ENCODE data around the gene ARFGEF2. TPM values are rescaled to one million over a fixed set of nuclear protein-coding genes. Genes with fewer than 3 reads are reported as not detected.
A peak's percentile ranks its signal among the peaks of the same experiment; 100 is the strongest.

Gene ARFGEF2
- polyA plus RNA-seq, 1 experiment = 15.5 TPM

DNA sequence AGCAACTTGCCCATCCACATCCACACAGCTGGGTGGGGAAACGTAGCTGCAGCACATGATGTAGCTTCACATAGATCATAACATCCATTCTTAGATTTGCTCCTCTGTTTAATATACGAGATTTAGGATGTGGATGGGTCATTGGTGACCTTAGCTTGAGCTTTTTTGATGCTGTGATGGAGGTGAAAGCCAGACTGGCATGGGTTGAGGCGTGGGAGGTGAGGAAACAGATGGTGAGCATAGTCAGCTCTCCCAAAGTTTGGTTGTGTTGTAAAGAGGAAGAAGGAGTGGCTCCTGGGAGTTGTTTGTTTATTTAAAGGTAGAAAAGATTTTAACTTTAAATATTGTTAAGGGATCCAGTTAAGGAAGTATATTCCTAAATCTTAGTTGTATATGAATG, 5.3 kb downstream of the ARFGEF2 start:
- no peaks in the 10 kb centered on the region for H3K36me3 ChIP-seq (ENCODE audit: control insufficient read depth, insufficient read depth, low read length)
- no peaks in the 10 kb centered on the region for H3K27me3 ChIP-seq (ENCODE audit: control insufficient read depth, insufficient read depth, low read length)
- no peak for DNase-seq (ENCODE audit: low read depth)
- TF ChIP-seq CTCF (IDR thresholded peaks at IDR 0.05; ENCODE audit: insufficient read depth, low read depth, low read length) = no peak
- CTCF ChIA-PET = no interaction called here
- H3K4me3 ChIP-seq (ENCODE audit: low read depth, low read length) = no peak overlapping the region
- POLR2A ChIA-PET = no interaction called here

DNA sequence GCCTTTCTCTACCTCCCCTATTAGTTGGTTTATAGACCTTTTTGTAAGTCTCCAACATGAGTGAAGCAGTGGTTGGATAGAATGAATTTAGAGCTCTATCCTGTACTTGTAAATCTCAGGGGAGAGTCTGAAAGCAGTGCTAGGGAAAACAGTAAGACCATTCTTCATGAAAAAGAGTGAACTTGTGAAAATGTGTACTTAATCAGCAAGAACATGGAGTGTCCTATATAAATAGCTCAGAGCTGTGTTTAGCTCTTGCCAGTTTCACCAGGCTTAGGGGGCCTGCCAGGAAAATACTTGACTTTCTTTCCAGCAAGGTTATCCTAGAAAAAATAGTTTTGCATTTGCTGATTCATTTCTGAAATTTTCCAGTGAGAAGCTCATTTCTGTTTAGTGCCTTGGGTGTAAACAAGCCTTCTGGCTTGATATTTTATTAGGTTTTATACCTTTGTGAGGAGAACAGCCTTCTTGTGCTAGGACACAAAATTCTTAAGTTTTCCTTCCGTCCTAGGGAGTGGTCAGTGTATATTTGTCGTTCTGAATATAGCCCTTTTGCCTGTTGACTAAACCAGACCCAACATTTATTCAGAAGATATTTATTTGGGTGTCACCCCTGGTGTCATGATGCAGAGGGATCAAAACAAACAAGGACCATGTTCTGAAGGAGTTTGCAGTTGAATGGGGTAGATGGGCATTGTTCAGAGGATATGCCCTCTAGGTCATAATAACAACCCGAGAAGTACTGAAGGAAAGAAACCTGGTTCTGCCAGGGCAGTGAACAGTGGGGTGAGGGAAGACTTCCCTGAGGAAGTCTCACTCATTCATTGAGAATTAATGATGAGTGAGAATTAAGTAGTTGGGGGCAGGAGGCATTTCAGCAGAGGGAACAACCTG, 7.6 kb downstream of the ARFGEF2 start:
- H3K4me3 ChIP-seq (ENCODE audit: low read depth, low read length) = no peak overlapping the region
- ChIA-PET POLR2A (no interaction called here), CTCF (interaction anchor here (1.0 to 1.1 kb wide), 2 partner anchors 9 to 19 kb away, joined by 3 read pairs; no protein-coding TSS in a partner anchor)
- H3K36me3 ChIP-seq (ENCODE audit: control insufficient read depth, insufficient read depth, low read length) = no peaks in the 10 kb centered on the region
- peak; percentile 50 for DNase-seq (ENCODE audit: low read depth)
- H3K27me3 ChIP-seq (ENCODE audit: control insufficient read depth, insufficient read depth, low read length) = no peaks in the 10 kb centered on the region
- no peak for TF ChIP-seq CTCF (IDR thresholded peaks at IDR 0.05; ENCODE audit: insufficient read depth, low read depth, low read length)

GRCh38 chr20:48930035-48930434, 8.5 kb downstream of the ARFGEF2 start:
- ChIA-PET POLR2A (no interaction called here), CTCF (no interaction called here)
- Histone ChIP-seq H3K36me3 (ENCODE audit: control insufficient read depth, insufficient read depth, low read length) (no peaks in the 10 kb centered on the region), H3K27me3 (ENCODE audit: control insufficient read depth, insufficient read depth, low read length) (no peaks in the 10 kb centered on the region), H3K4me3 (ENCODE audit: low read depth, low read length) (no peak overlapping the region)
- DNase-seq (ENCODE audit: low read depth) = no peak
- no peak for TF ChIP-seq CTCF (IDR thresholded peaks at IDR 0.05; ENCODE audit: insufficient read depth, low read depth, low read length)

DNA sequence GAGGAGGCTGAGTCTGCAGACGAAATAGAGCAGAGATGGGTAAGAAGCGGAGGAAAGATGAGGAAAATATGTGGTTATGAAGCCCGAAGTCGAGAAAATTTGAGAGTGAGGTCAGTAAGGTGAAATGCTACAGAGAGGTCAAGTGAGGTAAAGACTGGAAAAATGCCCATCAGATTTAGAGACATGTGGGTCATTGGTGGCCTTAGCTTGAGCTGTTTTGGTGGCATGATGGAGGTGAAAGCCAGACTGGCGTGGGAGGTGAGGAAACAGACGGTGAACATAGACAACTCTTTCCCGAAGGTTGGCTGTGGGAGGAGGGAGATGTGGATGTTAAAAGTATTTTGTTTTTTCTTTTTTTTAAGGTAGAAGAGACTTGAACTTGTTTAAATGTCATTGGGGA, 9.4 kb downstream of the ARFGEF2 start:
- no peaks in the 10 kb centered on the region for H3K27me3 ChIP-seq (ENCODE audit: control insufficient read depth, insufficient read depth, low read length)
- CTCF ChIA-PET = no interaction called here
- no peaks in the 10 kb centered on the region for H3K36me3 ChIP-seq (ENCODE audit: control insufficient read depth, insufficient read depth, low read length)
- POLR2A ChIA-PET = no interaction called here
- H3K4me3 ChIP-seq (ENCODE audit: low read depth, low read length) = no peak overlapping the region
- DNase-seq (ENCODE audit: low read depth) = no peak
- TF ChIP-seq CTCF (IDR thresholded peaks at IDR 0.05; ENCODE audit: insufficient read depth, low read depth, low read length) = no peak

DNA sequence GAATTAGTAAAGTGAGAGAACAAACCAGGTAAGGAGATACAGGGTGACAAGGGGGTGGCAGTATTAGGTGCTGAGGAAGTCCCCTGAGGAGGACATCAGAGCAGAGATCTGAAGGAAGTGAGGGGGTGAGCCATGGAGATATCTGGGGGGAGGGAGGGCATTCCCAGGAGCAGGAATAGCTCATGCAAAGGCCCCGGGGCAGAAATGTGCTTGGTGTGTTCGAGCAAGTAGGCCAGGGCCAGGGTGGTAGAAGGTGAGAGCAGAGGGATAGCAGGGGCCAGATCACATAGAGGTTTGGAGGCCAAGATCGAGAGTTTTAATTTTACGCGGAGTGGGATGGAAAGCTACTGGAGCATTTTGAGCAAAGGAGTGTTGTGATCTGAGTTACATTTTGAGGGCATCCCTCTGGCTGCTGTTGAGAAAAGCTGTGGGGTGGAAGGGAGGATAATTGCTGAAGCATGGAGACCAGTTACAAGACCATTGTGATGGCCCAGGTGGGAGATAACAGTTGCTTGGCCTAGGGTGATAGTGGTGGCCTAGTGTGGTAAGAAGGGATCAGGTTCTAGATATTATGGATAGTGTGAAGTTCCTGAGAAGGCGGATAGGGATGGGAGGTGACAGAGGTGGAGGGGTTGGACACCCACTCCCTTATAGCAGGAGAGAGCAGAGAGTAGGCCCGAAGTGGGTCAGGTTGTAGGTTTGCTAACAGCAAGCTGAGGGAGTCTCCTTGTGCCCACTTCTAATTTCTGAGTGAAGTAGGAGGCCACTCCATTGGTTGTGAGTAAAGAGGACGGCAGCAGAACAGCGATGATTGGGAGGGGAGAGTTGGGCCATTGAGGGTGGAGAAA, 10.2 kb downstream of the ARFGEF2 start:
- DNase-seq (ENCODE audit: low read depth) = no peak
- H3K4me3 ChIP-seq (ENCODE audit: low read depth, low read length) = no peak overlapping the region
- no peaks in the 10 kb centered on the region for H3K36me3 ChIP-seq (ENCODE audit: control insufficient read depth, insufficient read depth, low read length)
- CTCF ChIA-PET = no interaction called here
- no peak for TF ChIP-seq CTCF (IDR thresholded peaks at IDR 0.05; ENCODE audit: insufficient read depth, low read depth, low read length)
- H3K27me3 ChIP-seq (ENCODE audit: control insufficient read depth, insufficient read depth, low read length) = no peaks in the 10 kb centered on the region
- POLR2A ChIA-PET = no interaction called here
